T-helper 2 cell treated with Interferon-gamma antibody and Interleukin-4, amounts not matched to agents 100 ng/mL and 5 ng/mL, for 36 hours (primary cell): ENCODE data around the gene SAMHD1. TPM values are rescaled to one million over a fixed set of nuclear protein-coding genes. Genes with fewer than 3 reads are reported as not detected.
"Not testable (repeated sequence)": the region's sequence is repeated elsewhere in the genome, so short reads cannot be mapped to it uniquely, and the experiment has no call there.

Experiments
- intact Hi-C: fragments of 100-400 bp; cut with micrococcal nuclease; formaldehyde crosslinking; loops from one replicate; pipeline ENCODE4 v1.15.1; 2023
- total RNA-seq: library from RNA; stranded (reverse); gene quantifications from 2 replicates; pipeline ENCODE4 v1.2.3, GENCODE V29; 2022

SAMHD1 gene
- total RNA-seq, 1 donor from 2014 or later = 338 TPM

DNA sequence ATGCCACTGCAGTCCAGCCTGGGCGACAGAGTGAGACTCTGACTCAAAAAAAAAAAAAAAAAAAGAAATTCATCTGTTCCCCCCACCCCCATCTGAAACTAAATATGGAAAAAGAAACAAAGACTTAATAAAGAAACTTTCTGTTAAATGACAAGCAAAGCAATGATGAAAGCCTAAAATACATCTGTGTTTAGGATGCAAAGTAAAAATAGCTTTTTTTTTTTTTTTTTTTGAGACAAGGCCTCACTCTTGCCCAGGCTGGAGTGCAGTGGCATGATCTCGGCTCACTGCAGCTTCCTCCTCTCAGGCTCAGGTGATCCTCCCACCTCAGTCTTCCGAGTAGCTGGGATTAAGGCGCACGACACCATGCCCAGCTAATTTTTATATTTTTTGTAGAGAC, 76.4 kb downstream of the SAMHD1 start:
- intact Hi-C loops = not testable (repeated sequence)

DNA sequence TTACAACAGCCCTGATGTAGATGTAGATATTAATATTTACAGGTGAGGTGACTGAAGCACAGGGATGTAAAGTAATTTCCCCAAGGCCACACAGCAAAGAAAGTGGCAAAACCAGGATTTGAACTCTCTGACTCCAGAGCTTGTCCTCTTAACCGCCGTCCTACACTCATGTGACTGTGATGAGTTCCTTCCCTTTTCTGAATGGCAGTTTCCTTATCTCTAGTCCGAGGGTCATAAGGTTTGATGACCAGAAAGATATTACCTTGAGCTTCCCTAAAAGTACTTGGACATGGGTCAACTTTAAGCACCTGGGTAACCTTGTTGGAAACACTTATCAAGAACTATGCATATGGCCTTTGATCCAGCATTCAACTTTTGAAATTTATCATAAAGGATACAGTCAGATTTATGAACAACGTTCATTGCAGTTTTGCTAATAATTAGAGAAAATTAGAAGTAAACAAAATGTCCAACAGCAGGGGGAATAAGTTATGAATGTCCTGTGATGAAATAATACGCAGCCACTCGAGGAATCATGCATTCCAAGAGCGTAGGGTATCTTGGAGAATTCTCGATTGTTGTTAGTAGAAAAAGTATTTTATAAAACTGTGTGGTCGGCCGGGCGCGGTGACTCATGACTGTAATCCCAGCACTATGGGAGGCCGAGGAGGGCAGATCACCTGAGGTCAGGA, 77.9 kb downstream of the SAMHD1 start:
- intact Hi-C loops = no loop called here

DNA sequence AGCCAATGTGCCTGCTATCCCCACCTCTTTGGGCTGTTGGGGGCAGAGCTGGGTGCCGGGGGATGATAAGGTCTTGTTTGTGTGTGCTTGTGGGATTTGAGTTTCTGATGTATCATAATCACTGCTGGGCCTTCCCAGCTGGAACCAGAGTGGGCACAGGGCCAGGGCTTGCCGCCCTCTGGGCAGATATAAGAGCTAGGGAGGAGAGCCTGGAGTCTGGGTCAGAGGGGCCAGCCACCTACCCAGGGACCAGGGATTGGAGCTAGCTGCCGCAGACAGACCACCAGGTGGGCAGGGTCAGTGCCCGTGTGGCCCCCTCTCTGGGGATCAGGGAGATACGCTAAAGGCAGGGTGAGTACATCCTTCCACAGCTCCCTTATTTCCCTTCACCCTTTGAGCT, 78.7 kb downstream of the SAMHD1 start:
- intact Hi-C loops = no loop called here

DNA sequence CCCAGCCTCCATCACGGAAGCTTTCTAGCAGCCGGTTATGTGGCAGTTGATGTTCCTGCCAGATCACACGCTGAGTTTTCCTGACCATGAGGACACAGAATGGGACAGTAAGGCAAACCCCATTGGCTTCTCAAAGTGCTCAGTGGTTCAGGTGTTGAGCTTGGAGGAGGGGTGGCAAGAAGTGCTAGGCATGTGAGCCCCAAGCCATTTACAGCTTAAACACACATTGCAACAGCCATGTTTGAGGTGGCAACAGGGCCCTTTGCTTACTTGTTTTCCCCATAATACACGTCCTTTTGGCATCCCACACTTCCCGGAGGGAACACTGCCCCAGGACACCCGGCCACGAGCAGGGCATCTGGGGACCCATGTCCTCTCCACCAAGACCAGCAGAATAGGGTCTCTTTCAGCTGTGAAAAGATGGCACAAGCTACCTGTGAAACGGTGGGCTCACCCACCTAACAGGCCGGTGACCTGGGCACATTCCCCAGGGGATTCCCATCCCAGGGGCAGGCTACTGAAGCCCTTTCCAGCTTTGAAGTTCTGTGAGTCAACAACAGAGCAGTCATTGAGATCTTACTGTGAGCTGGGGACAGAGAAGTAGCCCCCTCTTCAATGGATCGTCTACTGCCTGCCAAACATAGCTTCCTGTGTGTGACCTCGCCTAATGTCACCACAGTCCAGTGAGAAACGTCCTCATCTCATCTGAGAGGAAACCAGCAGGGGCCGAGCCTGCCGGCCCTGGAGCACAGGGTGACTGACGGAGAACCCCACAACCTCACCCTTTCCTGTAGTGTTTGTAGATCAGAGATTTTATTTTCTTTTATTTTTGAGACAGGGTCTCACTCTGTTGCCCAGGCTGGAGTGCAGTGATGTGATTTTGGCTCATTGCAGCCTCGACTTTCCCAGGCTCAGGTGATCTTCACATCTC, 79.6 kb downstream of the SAMHD1 start:
- intact Hi-C loops = no loop called here

DNA sequence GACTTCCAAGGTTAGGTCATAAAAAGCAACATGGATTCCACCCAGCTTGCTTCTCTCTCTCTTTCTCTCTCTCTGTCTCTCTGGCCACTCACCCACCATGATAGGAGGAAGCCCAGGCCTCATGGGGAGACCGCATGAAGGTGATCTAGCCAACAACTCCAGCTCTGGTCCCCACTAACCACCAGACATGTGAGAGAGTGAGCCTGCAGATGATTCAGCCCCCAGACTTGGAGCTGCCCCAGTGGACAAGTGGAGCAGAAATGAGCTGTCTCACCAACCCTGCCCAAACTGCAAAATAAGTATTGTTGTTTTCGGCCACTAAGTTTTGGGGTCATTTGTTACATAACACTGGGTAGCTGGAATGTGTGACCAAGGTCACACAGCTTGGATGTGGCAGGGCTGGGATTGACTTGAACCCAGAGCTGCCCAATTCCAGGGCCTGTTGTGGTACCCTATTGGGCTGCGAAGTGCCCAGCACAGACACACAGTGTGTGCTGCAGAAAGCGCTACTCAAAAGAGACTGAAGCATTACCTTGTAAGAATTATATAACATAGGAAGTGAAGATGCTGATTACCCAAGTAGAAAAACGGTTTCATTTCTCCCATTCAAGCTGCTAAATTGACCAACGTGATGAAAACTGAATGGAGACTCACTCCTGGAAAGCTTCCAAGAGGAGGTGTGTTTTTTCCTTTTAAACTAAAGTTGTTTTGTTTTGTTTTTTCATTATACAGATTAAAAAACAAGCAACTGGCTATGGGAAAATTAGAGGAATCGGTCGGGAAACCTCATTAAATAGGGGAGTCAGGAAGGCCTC, 84.6 kb downstream of the SAMHD1 start:
- intact Hi-C loops = no loop called here

DNA sequence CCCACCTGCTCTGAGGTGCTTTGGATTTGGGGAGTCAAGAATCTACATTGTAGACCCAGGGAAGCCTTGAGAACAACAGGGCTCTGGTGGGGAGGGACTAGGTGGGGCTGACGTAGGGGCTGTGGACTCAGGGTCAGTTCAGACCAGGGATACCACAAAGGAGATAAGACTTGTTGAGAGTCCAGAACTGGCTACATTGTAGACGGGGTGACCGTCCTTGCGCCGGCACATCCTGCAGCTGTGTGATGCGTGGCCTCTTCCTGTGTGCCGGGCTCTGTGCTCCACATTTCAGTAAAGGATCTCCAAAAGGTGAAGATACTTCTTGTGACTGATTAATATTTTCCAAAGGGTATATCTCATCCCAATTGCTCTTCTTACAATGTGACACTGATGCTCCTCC, 85.3 kb downstream of the SAMHD1 start:
- intact Hi-C loops = no loop called here

DNA sequence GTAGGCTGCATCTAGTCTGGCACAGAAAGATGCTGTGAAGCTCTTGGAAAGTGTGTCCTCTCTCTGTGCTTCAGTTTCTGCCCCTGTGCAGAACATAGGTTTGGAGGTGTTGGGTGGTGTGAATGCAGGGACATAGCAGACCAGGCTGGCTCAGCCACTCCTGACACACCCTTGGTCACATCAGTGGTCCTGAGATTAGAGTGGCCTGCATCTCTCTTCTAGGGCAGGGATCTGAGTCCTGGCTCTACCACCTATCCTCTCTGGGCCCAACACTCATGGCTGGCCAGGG, 85.7 kb downstream of the SAMHD1 start:
- intact Hi-C loops = no loop called here

DNA sequence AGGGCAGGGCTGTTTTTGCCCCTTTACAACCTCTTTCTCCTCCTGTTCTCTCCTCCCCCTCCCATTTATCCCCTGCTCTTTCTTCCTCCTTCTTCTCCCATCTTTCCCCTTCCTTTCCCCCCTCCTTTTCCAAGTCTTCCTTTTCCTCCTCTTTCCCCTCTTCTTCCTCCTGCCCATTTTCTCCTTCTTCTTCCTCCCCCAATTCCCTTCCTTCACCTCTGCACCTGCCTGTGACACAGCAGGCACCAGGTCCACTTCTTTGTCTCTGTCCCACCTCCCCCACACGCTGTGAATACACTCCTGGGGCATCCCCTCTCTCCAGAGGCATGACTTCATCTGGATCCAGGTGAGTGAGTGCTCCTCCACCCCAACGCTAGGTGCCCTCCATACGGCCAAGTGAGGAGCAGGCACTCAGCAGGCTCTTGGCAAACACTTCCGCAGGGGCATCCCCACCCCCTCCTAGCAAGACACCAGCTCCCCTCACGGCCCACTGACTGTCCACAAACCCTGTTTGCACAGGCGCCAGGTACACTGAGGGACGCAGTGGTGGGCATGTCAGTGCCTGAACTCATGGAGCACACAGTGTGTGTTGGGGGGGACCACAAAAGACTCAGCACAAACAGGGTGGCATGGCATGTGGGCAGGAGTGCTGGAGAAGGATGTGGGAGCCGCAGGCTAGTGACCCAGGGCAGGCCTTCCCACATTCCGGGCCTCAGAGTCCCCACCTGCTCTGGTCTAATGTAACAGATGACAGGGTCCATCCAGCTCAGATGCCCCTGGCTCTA, 86.2 kb downstream of the SAMHD1 start:
- intact Hi-C loops = no loop called here

DNA sequence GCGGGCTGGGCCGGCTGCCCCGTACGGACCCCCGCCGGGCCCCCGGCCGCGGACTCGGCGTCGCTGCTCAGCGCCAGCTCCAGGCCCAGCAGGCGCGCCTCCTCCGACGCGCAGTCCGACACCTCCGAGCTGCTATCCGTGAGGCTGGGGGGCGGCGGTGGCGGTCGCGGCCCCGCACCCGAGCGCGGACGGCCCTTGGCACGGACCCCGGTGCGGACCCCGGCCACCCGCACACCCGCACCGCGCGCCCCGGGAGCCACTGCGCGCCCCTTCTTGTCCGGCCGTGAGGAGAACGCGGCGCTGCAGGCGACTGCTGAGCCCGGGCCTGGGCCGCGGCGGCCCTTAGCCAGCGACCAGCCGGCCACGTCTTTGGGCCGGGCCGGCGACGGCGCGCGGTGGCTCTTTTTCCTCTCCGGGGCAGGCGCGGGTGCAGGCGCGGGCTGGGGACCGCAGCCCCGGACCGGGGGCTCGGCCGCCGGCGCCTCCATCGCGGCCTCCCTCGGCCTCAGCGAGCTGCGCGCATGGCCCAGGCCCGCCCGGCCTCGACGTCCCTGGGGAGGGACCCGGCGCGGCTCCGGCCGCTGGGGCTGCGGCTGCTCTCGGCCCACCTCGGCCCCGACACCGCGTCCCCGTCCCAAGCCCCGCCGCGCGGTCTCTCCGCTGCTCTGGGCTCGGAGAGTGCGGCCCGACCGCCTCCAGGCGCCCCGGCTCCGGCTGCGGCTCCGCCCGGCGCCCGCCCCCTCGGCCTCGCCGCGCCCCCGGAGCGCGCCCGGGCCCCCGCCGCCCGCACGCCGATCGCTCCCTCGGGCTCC, 88.4 kb downstream of the SAMHD1 start:
- intact Hi-C loops = loop anchor here (5.0 kb wide), 1 partner anchor 91 kb away; the partner anchor contains the start of gene DSN1

DNA sequence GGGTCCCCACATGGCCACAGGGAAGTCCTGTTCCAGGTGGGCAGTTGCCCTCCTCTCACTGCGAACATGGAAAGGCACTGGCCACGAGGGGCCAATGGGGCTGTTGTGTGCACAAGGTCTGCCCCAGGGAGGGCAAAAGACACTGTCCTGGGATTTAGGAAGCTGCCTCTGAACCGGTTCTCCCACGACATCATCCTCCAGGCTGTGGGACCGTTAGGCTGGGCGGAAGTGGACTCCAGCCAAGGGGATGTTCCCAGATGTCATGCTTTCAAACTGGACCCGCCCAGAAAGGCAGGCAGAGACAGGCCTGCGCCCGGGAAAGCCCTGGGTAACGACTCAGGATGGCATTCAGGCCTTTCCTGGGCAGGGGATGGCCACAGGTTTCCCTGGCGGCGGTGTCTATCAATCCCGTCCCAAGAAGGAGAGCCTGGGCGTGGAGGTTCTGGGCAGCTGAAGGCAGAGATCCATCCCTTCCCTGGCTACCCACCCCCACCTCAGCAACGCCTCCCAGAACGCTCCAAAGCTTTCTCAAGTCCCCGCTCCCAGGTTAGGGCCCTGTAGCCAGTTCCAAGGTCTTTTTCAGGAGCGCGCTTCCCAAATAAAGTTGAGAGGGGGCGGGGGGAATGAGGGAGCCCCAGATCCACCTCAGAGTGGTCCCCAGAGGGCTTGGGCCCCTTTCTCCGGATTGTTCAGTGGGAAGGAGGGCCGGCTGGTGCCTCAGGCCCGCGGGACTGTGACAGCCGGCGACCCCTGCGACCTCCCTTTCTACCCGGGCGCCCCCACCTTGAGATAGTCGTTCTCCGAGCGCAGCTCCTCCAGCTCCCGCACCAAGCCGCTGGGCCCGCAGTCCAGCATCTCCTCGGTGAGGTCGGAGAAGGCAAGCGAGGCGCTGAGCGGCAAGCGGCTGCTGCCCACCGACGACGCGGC, 89.4 kb downstream of the SAMHD1 start:
- intact Hi-C loops = loop anchor here (5.0 kb wide), 1 partner anchor 90 kb away; the partner anchor contains the start of gene DSN1

DNA sequence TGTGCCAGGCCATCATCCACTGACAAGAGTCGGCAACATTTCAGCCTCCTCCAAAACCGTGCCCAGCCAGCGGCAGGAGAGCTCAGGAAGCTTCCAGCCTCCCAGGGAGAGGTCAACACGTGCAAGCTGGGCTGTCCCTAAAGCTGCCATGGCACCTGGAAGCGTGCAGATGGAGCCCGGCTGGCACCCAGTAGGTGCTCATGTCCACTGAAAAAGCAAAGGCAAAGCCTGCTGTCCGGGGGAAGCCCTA, 90.0 kb downstream of the SAMHD1 start:
- intact Hi-C loops = loop anchor here (5.0 kb wide), 1 partner anchor 89 kb away; the partner anchor contains the start of gene DSN1

DNA sequence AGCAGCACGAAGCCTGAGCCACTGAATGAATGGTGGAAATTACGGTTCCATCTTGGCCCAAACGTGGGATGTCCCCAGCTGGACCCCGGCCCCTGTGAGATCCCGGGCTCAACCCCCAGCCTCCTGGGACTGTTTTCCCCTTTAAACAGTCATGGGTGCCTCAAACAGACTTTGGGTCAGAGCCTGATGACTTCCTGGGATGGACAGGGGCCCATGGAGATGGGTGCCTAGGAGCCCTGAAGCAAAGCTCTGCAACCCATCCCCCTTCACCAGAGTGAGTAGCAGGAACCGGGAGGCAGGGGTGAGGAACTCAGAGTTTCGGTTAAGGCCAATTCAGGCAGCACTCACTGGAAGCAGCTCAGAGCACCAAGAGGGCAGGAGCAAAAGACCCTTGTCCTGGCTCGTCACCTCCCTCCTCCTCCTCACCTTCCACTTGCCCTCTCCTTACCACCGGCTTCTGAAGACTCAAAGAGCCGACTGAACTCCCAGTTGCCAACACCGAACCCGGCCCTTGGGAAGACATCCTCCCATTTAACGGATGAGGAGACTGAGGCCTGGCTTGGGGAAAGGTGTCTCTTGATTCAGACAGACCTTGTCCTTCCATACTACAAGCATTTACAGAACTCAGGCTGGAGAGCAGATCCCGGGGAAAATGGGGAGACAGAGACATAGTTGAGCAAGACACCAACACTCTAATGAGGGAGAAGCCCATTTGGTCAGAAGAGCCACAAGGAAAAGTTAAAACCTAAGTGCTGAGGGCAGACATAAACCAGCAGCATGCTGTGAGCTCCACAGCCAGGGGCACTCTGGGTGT, 90.5 kb downstream of the SAMHD1 start:
- intact Hi-C loops = loop anchor here (5.0 kb wide), 1 partner anchor 89 kb away; the partner anchor contains the start of gene DSN1

DNA sequence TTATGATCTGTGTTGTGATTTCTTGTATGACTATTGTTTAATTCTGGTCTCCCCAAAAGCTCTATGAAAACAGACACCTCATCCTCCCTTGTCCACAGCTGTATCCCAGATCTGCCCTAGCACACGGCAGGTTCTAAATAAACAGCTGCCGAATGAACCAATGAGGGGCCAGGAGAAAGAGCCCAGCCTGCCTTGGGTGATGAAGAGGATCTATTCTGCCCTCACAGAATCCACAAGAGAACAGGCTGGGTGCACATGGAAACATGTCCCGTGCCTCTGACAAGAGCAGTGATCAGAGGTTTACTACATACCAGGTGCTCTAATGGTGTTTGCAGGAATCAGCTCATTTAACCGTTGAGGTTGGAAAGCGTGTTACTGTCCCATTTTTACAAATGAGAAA, 91.2 kb downstream of the SAMHD1 start:
- intact Hi-C loops = loop anchor here (5.0 kb wide), 1 partner anchor 88 kb away; the partner anchor contains the start of gene DSN1

DNA sequence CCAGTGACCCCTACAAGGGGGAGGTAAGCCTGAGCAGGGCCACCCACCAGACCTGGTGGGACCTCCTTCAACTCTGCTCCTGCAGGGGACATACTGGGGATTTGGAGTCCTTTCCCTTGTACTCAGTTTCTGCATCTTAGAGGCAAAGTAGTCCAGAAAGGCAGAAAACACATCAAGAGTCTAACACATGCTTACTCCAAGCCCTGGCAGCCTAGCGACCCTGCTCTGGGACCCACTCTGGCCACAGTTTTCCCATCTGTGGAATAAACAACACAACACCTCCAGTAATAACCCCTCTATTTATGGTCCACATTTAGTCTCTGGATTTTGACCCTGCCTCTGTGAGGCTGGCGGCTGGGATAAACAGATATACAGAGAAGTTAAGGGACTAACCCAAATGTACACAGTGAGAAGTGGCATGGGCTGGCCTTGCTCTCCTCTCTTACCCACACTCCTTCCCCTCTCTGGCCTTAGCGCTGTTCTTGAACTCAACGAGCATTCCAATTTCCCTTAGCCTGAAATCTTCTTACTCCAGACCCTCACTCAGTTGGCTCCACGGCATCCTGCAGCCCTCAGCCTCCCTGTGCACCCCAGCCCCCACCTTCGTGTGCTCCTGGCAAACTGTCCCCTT, 91.7 kb downstream of the SAMHD1 start:
- intact Hi-C loops = loop anchor here (5.0 kb wide), 1 partner anchor 88 kb away; the partner anchor contains the start of gene DSN1

DNA sequence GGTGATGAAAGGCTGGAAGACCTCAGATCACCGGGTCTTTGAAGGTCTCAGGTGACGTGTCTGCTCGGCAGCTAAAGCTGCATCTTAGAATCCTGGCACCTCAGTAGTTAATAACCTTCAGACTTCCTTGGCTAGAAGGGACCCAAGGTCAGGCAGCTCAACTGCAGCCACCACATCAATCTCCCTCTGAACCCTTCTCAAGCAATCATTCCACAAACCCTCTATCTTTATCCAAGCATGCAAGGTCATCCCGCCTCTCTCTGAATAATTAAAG, 92.3 kb downstream of the SAMHD1 start:
- intact Hi-C loops = no loop called here

DNA sequence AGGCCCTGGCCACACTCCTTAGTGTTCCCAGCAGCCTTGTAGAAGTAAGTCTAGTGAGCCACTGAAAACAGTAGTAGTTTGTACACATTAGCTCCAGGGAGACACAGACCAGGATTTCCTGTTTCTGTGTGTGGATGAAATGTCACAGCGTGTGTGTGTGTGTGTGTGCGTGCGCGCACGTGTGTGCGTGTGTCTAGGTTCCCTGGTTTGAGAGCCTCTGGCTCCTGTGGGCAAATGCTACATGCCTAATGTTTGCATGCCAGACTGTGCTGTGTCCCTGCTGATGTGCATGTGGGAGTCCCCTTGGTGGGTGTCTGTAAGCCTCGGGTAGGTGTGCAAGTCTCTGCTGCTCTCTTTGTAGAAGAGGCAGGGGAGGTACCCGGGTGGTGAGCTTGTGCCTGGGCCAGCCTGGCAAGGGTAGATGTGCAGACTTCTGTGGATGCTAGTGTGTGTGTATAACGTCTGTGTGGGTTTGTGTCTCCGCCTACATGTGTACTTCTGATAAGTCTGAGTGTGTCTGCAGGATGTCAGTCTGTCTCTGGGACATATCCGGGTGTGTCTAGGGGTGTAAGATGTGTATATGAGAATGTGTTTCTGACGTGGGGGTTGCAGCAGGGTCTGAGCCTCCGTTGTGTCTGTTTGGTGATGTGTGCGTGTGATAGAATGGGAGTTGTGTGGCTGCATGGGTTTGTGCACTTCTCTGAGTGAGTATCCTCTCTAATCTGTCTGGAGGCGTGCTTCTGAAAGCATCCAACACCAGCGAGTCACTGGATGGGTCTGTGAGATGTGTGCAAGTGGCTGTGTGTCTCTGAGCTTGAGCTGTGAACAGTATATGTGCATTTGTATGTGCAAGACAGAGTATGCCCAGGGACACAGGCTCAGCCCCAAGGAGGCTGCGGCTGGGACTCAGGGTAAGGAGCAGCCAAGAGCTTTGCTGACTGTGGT, 94.5 kb downstream of the SAMHD1 start:
- intact Hi-C loops = no loop called here

DNA sequence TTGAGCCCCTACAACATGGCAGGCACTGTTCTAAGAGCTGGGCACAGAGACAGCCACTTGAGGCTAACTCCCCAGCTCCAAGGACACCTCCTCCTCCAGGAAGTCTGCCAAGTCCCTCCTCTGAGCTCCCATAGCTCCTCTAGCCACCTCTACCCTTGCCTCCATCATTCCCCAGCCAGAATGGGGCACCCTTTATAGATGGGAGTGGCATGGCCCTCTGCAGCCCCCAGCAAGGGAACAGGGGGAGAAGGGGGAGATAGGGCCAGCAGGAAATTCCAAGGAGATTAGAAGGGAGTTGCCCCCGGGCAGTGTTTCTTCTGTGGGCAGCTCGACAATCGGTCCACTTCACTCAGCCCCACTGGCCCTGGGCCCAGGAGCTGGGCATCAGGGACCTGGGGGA, 95.3 kb downstream of the SAMHD1 start:
- intact Hi-C loops = no loop called here
